ENCODE measurements around the gene MYO5A. TPM values are rescaled to one million over a fixed set of nuclear protein-coding genes. Genes with fewer than 3 reads are reported as not detected.

Gene MYO5A
- total and polyA plus RNA-seq, 9 of the 15 experiments (the other 6 are each of a cell fraction or from before 2014, with no cell fraction given), result 0.03 to 0.82 (median 0.40) TPM

DNA sequence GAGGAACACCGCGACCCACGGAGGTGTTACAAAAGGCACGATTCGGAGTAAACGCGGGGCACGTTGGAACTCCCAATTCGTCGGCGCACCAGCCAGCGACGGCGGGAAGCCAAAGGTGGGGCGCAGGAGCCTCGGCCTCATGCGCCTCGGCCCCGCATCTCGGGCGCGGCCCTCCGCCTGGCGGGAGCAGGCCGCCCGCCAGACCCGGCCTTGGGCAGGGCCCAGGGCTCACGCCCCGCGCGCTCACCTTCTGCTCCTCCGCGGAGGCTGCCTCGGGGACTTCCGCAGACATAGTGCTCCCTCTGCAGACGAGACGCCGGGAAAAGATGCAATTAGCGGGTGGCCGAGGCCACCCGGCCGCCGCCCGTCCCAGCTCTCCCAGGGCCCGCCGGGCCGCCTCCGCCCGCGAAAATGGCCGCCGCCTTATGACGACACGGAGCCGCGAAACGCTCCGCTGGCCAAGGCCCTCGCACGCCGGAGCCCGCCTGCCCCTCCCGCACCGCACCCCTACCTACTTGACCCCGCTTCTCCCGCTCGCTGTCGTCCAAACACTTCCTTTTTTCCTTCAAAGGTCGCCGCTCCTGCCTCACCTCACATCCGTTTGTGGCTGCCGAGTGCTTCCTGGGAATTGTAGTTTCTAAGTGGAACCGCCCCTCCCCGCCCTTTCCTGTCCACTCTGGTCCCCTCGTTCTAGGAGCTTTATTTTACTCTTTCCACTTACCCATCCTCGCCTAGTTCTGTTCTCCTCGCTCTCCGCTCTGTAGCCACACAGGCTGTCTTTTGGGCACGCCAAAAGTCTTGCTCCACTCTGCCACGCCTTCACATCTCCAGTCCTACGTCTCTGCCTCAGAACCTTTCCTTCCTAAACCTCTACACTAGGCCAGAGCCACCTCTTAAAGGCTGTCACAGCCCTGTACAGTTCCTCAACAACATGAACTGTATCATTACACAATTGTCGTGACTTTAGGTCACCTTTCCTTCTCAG, 40.2 kb upstream of the MYO5A start, which contains the start of gene ARPP19 (continued):
- TF ChIP-seq DDX20 (tag; IDR thresholded peaks at IDR 0.05; ENCODE audit: low read depth), result no peak
- TF ChIP-seq SLC30A9 (CRISPR knock-in tag; IDR thresholded peaks at IDR 0.05), result no peak
- no peak for TF ChIP-seq PTRF (tag; IDR thresholded peaks at IDR 0.05)
- TF ChIP-seq, protein P1, sequence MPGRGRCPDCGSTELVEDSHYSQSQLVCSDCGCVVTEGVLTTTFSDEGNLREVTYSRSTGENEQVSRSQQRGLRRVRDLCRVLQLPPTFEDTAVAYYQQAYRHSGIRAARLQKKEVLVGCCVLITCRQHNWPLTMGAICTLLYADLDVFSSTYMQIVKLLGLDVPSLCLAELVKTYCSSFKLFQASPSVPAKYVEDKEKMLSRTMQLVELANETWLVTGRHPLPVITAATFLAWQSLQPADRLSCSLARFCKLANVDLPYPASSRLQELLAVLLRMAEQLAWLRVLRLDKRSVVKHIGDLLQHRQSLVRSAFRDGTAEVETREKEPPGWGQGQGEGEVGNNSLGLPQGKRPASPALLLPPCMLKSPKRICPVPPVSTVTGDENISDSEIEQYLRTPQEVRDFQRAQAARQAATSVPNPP (IDR thresholded peaks at IDR 0.05; ENCODE audit: borderline replicate concordance, insufficient read depth, insufficient read length), result no peak
- no peak for TF ChIP-seq ZNF696 (CRISPR knock-in tag; conservative IDR thresholded peaks at IDR 0.05)
- no peak for TF ChIP-seq ZNF3 (CRISPR knock-in tag; IDR thresholded peaks at IDR 0.05)
- TF ChIP-seq, protein P2, sequence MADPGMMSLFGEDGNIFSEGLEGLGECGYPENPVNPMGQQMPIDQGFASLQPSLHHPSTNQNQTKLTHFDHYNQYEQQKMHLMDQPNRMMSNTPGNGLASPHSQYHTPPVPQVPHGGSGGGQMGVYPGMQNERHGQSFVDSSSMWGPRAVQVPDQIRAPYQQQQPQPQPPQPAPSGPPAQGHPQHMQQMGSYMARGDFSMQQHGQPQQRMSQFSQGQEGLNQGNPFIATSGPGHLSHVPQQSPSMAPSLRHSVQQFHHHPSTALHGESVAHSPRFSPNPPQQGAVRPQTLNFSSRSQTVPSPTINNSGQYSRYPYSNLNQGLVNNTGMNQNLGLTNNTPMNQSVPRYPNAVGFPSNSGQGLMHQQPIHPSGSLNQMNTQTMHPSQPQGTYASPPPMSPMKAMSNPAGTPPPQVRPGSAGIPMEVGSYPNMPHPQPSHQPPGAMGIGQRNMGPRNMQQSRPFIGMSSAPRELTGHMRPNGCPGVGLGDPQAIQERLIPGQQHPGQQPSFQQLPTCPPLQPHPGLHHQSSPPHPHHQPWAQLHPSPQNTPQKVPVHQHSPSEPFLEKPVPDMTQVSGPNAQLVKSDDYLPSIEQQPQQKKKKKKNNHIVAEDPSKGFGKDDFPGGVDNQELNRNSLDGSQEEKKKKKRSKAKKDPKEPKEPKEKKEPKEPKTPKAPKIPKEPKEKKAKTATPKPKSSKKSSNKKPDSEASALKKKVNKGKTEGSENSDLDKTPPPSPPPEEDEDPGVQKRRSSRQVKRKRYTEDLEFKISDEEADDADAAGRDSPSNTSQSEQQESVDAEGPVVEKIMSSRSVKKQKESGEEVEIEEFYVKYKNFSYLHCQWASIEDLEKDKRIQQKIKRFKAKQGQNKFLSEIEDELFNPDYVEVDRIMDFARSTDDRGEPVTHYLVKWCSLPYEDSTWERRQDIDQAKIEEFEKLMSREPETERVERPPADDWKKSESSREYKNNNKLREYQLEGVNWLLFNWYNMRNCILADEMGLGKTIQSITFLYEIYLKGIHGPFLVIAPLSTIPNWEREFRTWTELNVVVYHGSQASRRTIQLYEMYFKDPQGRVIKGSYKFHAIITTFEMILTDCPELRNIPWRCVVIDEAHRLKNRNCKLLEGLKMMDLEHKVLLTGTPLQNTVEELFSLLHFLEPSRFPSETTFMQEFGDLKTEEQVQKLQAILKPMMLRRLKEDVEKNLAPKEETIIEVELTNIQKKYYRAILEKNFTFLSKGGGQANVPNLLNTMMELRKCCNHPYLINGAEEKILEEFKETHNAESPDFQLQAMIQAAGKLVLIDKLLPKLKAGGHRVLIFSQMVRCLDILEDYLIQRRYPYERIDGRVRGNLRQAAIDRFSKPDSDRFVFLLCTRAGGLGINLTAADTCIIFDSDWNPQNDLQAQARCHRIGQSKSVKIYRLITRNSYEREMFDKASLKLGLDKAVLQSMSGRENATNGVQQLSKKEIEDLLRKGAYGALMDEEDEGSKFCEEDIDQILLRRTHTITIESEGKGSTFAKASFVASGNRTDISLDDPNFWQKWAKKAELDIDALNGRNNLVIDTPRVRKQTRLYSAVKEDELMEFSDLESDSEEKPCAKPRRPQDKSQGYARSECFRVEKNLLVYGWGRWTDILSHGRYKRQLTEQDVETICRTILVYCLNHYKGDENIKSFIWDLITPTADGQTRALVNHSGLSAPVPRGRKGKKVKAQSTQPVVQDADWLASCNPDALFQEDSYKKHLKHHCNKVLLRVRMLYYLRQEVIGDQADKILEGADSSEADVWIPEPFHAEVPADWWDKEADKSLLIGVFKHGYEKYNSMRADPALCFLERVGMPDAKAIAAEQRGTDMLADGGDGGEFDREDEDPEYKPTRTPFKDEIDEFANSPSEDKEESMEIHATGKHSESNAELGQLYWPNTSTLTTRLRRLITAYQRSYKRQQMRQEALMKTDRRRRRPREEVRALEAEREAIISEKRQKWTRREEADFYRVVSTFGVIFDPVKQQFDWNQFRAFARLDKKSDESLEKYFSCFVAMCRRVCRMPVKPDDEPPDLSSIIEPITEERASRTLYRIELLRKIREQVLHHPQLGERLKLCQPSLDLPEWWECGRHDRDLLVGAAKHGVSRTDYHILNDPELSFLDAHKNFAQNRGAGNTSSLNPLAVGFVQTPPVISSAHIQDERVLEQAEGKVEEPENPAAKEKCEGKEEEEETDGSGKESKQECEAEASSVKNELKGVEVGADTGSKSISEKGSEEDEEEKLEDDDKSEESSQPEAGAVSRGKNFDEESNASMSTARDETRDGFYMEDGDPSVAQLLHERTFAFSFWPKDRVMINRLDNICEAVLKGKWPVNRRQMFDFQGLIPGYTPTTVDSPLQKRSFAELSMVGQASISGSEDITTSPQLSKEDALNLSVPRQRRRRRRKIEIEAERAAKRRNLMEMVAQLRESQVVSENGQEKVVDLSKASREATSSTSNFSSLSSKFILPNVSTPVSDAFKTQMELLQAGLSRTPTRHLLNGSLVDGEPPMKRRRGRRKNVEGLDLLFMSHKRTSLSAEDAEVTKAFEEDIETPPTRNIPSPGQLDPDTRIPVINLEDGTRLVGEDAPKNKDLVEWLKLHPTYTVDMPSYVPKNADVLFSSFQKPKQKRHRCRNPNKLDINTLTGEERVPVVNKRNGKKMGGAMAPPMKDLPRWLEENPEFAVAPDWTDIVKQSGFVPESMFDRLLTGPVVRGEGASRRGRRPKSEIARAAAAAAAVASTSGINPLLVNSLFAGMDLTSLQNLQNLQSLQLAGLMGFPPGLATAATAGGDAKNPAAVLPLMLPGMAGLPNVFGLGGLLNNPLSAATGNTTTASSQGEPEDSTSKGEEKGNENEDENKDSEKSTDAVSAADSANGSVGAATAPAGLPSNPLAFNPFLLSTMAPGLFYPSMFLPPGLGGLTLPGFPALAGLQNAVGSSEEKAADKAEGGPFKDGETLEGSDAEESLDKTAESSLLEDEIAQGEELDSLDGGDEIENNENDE (IDR thresholded peaks at IDR 0.05; ENCODE audit: low read depth, low read length), result no peak
- TF ChIP-seq SP1 (CRISPR knock-in tag; IDR thresholded peaks at IDR 0.05), result peak; percentile 92
- TF ChIP-seq, protein P3, sequence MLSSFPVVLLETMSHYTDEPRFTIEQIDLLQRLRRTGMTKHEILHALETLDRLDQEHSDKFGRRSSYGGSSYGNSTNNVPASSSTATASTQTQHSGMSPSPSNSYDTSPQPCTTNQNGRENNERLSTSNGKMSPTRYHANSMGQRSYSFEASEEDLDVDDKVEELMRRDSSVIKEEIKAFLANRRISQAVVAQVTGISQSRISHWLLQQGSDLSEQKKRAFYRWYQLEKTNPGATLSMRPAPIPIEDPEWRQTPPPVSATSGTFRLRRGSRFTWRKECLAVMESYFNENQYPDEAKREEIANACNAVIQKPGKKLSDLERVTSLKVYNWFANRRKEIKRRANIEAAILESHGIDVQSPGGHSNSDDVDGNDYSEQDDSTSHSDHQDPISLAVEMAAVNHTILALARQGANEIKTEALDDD (IDR thresholded peaks at IDR 0.05), result no peak
- TF ChIP-seq PCBP2 (IDR thresholded peaks at IDR 0.05; ENCODE audit: low read depth, low read length, poor library complexity, severe bottlenecking), result no peak
- TF ChIP-seq ETV1 (tag; conservative IDR thresholded peaks at IDR 0.05; ENCODE audit: low read depth), result peak; percentile 60
- no peak for TF ChIP-seq TEAD4 (IDR thresholded peaks at IDR 0.05; ENCODE audit: low read length)
- TF ChIP-seq TEAD4 (CRISPR knock-in tag; IDR thresholded peaks at IDR 0.05; ENCODE audit: borderline replicate concordance), result no peak; the same call in 1 of the 2 replicates

All from K562 (cell line).